OCI-LY1 (cell line): Measurements from ENCODE around the gene PREX1.

Experiments
- H2AFZ ChIP-seq: fragments of 200-600 bp; sonication (generic), shearing (Covaris generic); 2 replicates; pipeline ENCODE4 v1.6.0; 2014; ENCODE audit warnings: antibody characterized with exemption, mild to moderate bottlenecking, low read length
- H3F3A ChIP-seq: fragments of 200-600 bp; sonication (generic), shearing (Covaris generic); 2 replicates; pipeline ENCODE4 v1.6.0; 2014; ENCODE audit warnings: mild to moderate bottlenecking, antibody characterized with exemption, low read length, moderate library complexity; ENCODE audit not compliant: insufficient read depth
- H3K27ac ChIP-seq: fragments of 200-600 bp; sonication (generic); 2 replicates; pipeline ENCODE4 v1.5.1; 2014; ENCODE audit warnings: low read length, mixed run types, mild to moderate bottlenecking, low read depth; ENCODE audit not compliant: poor library complexity, severe bottlenecking
- H3K27me3 ChIP-seq: fragments of 200-600 bp; sonication (generic); 2 replicates; pipeline ENCODE4 v1.6.0; 2014; ENCODE audit warnings: antibody characterized with exemption, mild to moderate bottlenecking, low read length, moderate library complexity; ENCODE audit not compliant: insufficient read depth
- H3K36me3 ChIP-seq: fragments of 200-600 bp; sonication (generic); 2 replicates; pipeline ENCODE4 v1.6.1; 2014; ENCODE audit warnings: mild to moderate bottlenecking, antibody characterized with exemption, low read length, moderate library complexity, mixed read lengths; ENCODE audit not compliant: insufficient read depth
- H3K4me1 ChIP-seq: fragments of 200-600 bp; sonication (generic); 2 replicates; pipeline ENCODE4 v1.5.1; 2014; ENCODE audit warnings: mild to moderate bottlenecking, low read length, moderate library complexity; ENCODE audit not compliant: insufficient read depth, severe bottlenecking
- H3K4me2 ChIP-seq: fragments of 200-600 bp; sonication (generic), shearing (Covaris generic); 2 replicates; pipeline ENCODE4 v1.6.1; 2014; ENCODE audit warnings: low read length
- H3K4me3 ChIP-seq: fragments of 200-600 bp; sonication (generic); 2 replicates; pipeline ENCODE4 v1.5.1; 2014; ENCODE audit warnings: low read length, low read depth, mild to moderate bottlenecking, mixed read lengths; ENCODE audit not compliant: poor library complexity, severe bottlenecking
- H3K79me2 ChIP-seq: fragments of 200-600 bp; shearing (Covaris generic); 2 replicates; pipeline ENCODE4 v1.6.1; 2016; ENCODE audit warnings: mixed run types, low read length, mixed read lengths; ENCODE audit not compliant: insufficient read depth
- H3K9ac ChIP-seq: fragments of 200-600 bp; sonication (generic), shearing (Covaris generic); 2 replicates; pipeline ENCODE4 v1.6.1; 2014; ENCODE audit warnings: mild to moderate bottlenecking, low read length, mixed read lengths
- H3K9me2 ChIP-seq: fragments of 200-600 bp; sonication (generic), shearing (Covaris generic); 2 replicates; pipeline ENCODE4 v1.6.1; 2014; ENCODE audit warnings: low read depth, mild to moderate bottlenecking, low read length, mixed read lengths
- H3K9me3 ChIP-seq: fragments of 200-600 bp; shearing (Covaris generic); 2 replicates; pipeline ENCODE4 v1.6.1; 2014; ENCODE audit warnings: low read length, mixed read lengths
- H4K20me1 ChIP-seq: fragments of 200-600 bp; sonication (generic), shearing (Covaris generic); 2 replicates; pipeline ENCODE4 v1.6.0; 2016; ENCODE audit warnings: mild to moderate bottlenecking, low read length; ENCODE audit not compliant: insufficient read depth
- CTCF ChIP-seq: fragments of 200-600 bp; sonication (generic), shearing (Covaris generic); IDR thresholded peaks from 2 replicates; pipeline ENCODE4 v1.5.1; 2017; ENCODE audit warnings: mild to moderate bottlenecking, antibody characterized with exemption, low read length, moderate library complexity, mixed read lengths
- EZH2 ChIP-seq: fragments of 200-600 bp; sonication (generic), shearing (Covaris generic); IDR thresholded peaks from 2 replicates; pipeline ENCODE4 v1.8.0; 2017; ENCODE audit warnings: borderline replicate concordance, mixed run types, mild to moderate bottlenecking, antibody characterized with exemption, low read length, moderate library complexity, mixed read lengths

PREX1 gene

DNA sequence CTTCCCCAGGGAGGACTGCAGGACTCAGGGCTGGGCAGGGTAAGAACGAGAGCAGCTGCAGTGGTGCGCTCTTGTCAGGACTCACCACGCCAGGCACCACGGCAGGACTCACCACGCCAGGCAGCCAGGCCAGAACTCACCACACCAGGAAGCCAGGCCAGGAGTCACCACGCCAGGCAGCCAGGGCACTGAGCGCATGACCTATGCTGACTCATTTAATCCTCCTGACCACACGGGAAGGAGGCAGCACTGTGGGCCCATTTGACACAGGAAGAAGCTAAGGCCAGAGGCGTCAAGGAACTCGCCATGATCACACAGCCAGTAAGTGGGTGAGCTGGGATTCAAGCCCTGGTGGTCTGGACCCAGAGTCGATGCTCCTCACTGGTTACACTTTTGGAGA is 189.3 kb downstream of the PREX1 start:
- no peaks in the 10 kb centered on the region for H3K36me3 ChIP-seq
- H2AFZ ChIP-seq, result no peak overlapping the region
- H4K20me1 ChIP-seq, result no peaks in the 10 kb centered on the region
- H3K4me3 ChIP-seq, result no peak overlapping the region
- H3K4me2 ChIP-seq, result no peak overlapping the region
- TF ChIP-seq CTCF (no peak), EZH2 (no peak)
- no peaks in the 10 kb centered on the region for H3K9me2 ChIP-seq
- no peaks in the 10 kb centered on the region for H3K27me3 ChIP-seq
- no peak overlapping the region for H3K27ac ChIP-seq
- no peaks in the 10 kb centered on the region for H3K4me1 ChIP-seq
- H3K79me2 ChIP-seq, result no peaks in the 10 kb centered on the region
- H3K9me3 ChIP-seq, result no peaks in the 10 kb centered on the region
- no peaks in the 10 kb centered on the region for H3F3A ChIP-seq
- H3K9ac ChIP-seq, result no peak overlapping the region

DNA sequence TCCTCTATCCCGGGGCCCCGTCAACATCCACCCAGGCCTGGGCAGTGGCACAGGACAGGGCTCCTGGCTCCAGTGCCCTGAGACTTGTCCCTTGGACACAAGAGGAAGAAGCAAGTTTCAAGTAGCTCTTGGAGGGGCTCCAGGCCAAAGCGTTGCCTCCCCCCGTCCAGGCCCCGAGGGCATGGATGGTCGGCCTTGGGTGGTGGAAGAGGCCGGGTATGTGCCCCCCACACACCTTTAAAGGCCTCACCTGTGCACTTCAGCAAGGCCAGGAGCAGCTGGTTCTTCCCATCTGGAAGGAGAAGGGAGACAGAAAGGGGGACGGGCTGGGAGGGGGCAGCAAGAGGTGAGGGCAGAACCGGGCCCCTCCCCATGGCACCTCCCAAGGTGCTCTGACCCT is 190.3 kb downstream of the PREX1 start:
- Histone ChIP-seq H3K36me3 (no peaks in the 10 kb centered on the region), H3K27me3 (no peaks in the 10 kb centered on the region), H3K9me3 (no peaks in the 10 kb centered on the region), H2AFZ (no peak overlapping the region), H3K4me3 (no peak overlapping the region), H3K9me2 (no peaks in the 10 kb centered on the region), H3K4me1 (no peaks in the 10 kb centered on the region), H4K20me1 (no peaks in the 10 kb centered on the region), H3K27ac (no peak overlapping the region), H3K4me2 (no peak overlapping the region), H3F3A (no peaks in the 10 kb centered on the region), H3K9ac (no peak overlapping the region), H3K79me2 (no peaks in the 10 kb centered on the region)
- no peak for TF ChIP-seq CTCF
- no peak for TF ChIP-seq EZH2

GRCh38 chr20:48636301-48636700 is 191.5 kb downstream of the PREX1 start:
- no peaks in the 10 kb centered on the region for H3F3A ChIP-seq
- no peak overlapping the region for H3K4me3 ChIP-seq
- no peaks in the 10 kb centered on the region for H3K9me2 ChIP-seq
- H3K36me3 ChIP-seq, result no peaks in the 10 kb centered on the region
- H3K27me3 ChIP-seq, result no peaks in the 10 kb centered on the region
- no peaks in the 10 kb centered on the region for H3K9me3 ChIP-seq
- no peaks in the 10 kb centered on the region for H4K20me1 ChIP-seq
- H3K79me2 ChIP-seq, result no peaks in the 10 kb centered on the region
- no peaks in the 10 kb centered on the region for H3K4me1 ChIP-seq
- no peak for TF ChIP-seq EZH2
- no peak for TF ChIP-seq CTCF
- H3K27ac ChIP-seq, result no peak overlapping the region
- no peak overlapping the region for H2AFZ ChIP-seq
- no peak overlapping the region for H3K9ac ChIP-seq
- no peak overlapping the region for H3K4me2 ChIP-seq
